GDM1 (cell line): Measurements from ENCODE around the gene ACP6.
"Not testable (repeated sequence)": the region's sequence is repeated elsewhere in the genome, so short reads cannot be mapped to it uniquely, and the experiment has no call there.

Source experiments
- DNase-seq: peaks from one replicate; lab custom pipeline; 2025; lab: John Stamatoyannopoulos, UW

The ACP6 gene

DNA sequence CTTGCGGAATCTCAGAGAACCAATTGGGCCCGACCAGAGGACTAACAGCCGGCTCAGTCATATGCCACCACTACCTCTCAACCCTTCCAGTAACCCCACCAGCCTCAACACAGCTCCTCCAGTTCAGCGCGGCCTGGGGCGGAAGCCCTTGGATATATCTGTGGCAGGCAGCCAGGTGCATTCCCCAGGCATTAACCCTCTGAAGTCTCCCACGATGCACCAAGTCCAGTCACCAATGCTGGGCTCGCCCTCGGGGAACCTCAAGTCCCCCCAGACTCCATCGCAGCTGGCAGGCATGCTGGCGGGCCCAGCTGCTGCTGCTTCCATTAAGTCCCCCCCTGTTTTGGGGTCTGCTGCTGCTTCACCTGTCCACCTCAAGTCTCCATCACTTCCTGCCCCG lies 49.8 kb downstream of the ACP6 start:
- DNase-seq = no peak

DNA sequence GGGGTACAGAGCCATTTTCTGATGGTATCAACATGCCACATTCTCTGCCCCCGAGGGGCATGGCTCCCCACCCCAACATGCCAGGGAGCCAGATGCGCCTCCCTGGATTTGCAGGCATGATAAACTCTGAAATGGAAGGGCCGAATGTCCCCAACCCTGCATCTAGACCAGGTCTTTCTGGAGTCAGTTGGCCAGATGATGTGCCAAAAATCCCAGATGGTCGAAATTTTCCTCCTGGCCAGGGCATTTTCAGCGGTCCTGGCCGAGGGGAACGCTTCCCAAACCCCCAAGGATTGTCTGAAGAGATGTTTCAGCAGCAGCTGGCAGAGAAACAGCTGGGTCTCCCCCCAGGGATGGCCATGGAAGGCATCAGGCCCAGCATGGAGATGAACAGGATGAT lies 50.6 kb downstream of the ACP6 start:
- no peak for DNase-seq

DNA sequence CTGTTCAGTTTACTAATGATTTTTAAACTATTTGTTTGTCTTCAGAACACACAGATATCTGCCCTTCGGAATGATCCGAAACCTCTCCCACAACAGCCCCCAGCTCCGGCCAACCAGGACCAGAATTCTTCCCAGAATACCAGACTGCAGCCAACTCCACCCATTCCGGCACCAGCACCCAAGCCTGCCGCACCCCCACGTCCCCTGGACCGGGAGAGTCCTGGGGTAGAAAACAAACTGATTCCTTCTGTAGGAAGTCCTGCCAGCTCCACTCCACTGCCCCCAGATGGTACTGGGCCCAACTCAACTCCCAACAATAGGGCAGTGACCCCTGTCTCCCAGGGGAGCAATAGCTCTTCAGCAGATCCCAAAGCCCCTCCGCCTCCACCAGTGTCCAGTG lies 51.6 kb downstream of the ACP6 start:
- no peak for DNase-seq

DNA sequence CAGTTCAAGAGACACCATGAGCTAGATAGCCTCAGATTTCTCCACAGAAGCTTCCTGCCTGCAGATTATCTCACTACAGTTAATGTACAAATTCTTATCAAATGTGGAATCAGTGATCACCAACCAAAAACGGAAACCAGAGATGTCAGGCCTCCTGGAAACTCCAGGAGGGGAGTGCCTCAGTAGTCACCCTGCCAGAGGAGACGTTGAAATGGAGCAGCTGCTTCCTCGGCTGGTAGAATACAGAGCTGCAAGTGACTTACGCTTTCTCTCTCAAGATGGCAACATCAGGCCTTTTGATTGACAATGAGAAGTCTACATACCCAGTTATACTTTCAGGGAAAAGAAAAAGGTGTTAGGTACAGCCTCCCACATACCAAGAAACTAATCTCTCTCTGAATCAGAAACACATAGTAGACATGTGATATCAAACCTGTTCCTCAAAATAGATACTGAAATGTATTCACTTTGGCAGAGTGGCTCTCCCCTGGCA lies 52.2 kb downstream of the ACP6 start:
- DNase-seq = no peak

DNA sequence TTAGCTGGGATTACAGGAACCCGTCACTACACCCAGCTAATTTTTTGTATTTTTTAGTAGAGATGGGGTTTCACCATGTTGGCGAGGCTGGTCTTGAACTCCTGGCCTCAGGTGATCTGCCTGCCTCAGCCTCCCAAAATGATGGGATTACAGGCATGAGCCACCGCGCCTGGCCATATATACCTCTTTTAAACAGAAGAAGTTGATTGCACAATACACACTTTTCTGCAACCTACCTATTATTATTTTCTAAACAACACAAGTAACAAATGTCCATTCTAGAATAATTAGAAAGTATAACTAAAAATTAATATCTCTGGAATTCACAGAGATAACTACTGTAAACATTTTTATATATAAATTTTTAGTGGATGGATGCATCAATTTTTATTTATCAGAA lies 55.4 kb downstream of the ACP6 start:
- DNase-seq = not testable (repeated sequence)

DNA sequence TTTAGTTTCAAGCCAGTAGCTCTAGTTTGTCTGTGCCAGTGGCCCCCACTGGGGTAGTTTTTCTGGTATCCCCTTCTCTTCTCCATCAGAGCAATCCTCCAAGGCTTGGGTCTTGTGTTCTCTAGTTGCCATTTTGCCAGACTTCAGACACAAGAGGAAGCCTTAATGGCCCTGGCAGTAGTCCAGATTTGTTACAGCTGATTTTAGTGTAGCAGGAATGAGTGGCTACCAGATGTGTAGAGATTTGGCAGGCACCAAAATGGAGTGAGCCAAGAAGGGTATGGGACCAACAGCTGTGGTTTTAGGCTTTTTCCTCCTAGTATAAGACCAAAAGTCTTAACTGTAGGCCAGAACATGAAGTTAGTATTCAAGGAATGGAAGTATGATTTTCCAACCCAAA lies 56.8 kb downstream of the ACP6 start:
- DNase-seq = no peak

DNA sequence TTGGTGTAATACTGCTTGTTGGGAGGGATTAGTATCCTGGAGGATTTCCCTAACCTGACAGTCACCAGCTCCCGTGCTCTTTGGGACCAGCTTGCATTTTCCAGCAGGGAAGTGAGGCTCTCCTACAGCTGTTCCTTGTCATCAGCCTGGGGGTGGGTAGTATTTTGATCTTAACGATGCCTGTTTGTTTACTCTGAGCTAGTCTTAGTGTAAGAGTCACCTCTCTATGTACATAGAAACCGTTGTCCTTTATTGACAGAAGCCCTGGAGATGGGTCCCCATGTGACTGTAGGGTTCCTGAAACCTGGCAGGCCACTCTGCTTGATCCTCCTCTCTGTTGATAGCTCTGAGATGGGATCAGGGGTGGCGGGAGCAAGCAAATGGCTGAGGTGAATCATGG lies 58.0 kb downstream of the ACP6 start:
- DNase-seq = no peak

DNA sequence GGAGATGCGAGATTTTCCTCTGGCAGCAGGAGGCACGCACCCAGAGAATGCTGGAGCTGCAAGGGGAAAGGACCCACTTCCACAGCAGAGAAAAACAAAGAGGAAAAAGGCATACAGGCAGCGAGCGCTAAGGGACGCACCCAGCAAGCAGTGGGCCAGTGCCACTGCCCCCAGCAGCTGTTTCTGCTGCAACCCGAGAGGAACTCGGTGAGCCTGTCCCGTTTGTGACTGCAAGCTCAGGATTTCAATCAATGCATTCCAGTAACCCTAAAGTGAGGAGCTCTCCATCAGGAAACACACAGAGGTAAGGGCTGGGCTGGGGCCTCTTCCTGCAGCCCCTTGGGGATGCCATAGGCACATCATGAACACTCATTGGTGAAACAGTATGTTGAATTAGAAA lies 58.7 kb downstream of the ACP6 start:
- no peak for DNase-seq

DNA sequence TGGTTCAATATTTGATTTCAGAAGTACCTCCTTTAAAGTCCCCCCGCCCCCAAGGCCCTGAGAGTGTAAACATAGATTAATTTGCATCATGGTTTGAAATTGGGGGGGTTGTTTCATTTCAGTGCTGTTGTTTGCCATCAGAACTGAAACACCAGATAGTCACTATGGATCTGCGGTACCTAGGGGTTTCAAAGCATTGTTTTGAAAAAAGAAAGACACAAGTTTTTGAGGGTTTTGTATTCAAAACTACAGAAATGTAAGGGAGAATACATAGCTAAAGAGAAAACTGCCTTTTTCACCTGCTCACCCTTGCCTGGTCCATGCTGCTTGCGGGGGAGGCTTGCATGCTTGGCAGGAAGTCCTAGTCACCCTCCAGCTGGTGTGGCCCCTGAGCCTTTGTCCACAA lies 59.3 kb downstream of the ACP6 start:
- DNase-seq = no peak

DNA sequence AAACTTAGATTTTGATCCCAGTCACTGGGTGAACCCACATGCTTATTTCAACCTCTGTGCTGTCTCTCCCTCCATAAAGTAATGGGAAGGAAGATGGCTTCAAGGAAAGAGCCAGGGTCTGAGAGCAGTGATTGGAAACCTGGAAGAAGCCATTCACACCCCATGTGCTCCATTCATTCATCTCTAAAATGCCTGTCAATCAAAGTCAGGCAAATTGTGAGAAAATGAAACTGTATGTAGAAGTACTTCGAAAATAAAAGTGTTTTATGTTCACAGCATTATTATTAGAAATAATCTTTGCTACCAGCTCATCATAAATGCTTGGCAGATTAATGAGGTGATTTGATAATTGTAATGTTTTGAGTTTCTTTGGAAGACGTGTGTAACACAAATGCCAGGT lies 61.0 kb downstream of the ACP6 start:
- DNase-seq = no peak

DNA sequence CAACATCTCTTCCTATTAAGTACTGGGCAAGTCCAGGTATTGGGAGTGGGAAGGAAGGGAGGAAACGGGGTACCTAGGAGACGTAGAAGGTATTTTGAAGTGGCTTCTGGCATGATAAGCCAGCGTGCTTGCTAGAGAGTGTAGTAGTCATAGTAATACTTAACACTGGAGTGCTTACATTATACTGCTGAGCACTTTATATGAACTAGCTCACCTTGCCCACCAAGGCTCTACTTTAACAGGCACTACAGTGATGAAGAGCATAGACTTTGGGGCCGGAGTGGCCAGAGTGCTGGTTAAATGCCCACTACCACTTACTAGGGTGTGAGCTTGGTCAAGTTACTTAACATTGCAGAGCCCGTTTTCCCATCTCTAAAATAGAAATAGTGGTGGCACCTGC lies 61.7 kb downstream of the ACP6 start:
- DNase-seq = no peak

DNA sequence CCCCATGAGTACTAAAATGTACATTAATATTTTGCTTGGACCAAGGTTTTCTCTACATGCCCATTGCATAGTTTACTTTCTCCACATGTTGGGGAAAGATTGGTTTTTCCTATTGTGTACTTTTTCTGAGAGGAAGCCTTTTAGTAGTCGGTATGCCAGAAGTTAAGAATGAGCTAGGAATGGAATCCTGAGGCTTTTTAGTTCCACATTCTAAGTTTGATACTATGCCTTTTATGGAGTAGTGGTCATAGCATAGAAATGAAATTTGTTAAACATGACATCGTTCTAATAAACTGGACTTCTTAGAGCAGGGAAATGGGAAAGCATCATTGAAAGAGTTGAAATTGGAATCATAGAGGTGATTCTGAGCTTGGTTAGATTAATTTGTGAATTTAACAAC lies 64.7 kb downstream of the ACP6 start:
- no peak for DNase-seq

DNA sequence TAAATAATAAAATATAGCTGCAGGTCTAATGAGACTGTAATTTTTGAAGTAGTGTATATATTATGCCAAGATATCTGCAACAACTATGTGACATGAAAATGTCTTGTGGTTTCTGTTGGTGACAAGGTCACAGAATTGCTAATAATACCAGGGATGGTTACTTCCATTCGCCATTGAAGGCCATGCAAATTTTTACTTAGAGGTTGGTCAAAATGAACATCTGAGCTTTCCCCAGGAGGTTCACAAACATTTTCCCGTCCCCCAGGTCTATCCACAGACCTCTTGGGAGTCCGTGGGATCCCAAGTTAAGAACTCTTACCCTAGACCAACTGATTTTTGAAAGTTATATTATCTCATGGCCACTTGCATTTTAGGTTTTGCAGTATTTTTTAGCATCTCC lies 66.3 kb downstream of the ACP6 start:
- no peak for DNase-seq

DNA sequence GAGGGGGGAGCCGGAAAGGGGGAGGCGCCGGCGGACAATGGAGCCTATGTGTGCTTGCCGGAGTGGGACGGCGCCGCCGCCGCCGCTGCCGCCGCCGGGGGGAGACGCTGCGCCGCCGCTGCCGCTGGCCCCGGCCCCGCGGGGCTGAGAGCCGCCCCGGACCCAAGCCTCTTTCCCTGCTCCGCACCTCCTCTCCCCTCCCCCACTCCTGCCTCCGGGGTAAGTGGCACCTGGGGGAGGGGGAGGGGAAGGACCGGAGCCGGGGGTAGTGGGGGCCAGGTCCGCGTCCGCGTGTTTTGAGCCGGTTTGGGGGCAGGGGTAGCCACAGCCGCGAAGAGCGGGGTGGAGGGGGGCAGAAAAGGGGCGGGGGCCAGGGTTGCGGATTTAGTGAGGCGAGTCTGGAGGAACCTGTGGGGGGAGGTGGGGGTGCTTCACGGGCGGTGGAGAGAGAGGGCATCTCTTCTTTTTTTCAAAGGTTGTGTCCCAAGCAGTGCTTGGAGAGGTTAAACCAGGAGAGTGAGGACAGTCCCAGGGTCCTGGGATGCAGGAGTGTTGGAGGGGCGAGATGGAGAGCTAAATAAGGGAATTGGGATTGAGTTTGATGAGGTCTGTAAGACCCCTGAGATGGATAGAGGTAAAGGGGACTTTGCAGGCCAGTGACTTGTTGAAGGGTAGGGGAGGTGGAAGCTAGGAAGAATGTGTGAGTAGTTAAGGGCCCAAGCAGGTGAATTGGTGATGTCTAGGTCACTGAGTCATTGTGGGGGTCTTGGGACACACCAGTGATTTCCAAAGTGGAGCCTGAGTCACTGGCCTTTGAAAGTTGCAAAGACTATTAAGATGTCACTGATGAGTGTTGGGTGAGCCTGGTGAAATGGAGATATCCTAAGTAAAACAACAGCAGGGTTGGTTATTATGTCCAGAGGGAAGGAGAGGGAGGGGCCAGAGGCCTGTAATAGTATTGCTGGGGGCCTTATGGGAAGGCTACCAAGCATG lies 69.9 kb downstream of the ACP6 start:
- no peak for DNase-seq

DNA sequence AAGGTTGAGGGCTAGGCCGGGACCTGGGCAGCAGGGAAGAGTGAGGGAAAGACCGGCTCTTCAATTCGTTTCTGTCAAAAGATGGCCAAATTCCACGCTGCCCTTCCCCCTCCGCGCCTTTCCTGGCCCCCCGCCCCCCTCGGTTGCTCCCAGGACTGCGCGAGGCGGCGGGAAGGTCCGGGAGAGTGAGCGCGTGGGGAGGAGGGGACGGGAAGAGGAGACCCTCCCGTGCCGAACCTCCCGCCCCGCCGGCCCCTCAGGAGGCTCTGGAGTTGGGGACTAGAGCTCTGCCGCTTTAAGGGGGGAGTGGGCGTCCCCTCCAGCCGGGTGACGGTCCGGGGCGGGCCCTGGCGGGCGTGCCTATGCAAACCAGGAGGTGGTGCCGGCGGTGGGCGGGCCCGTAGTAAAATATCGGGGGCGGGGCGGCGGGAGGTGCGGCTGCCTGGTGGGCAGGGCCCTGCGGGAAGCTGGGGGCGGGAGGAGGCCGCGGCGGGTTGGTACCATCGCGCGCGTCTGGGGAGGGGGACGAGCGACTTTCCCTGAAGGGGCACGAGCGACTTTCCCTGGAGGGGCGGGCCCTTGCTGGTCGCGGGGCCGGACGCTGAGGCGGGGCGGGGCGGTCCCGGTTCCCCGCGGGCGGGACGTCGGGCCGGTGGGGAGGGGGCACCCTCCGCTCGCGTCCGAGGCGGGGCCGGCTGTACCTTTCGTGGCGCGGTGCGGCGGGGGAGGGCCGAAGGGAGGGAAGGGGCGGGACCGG lies 70.8 kb downstream of the ACP6 start:
- peak; percentile 97 for DNase-seq

DNA sequence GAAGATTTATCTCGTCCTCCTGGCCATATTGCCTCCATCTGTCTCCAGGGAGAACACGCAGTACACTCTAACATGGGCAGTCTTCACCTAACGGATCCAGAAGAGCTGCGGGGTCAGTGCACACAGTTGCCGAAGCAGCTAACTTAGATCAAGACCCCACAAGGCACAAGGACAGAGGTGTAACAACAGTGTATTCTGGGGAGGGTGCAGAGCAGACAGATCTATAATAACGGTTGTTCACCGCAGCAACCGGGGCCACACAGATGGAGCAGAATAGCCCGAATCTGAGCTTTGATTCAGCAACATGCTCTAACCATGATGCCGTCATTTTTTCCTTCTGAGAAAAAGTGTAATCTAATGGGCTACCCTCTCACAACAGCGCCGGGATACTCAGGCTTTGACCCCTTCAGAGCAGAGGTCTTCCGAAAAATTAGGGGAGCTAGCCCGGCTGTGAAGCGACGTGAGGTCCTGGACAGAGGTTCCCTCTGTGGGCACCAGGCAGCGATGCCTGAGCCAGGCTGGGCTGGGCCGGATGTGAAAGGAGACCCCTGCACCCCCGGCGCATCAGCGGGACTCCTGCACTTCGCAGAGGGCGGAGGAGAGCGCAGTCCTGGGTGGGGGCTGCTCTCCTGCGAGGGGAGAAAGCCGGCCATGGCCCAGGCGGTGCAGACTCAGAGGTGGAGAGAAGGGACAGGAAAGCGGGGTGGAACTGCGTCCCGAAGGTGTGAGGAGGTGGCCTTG lies 71.5 kb downstream of the ACP6 start:
- DNase-seq = no peak

DNA sequence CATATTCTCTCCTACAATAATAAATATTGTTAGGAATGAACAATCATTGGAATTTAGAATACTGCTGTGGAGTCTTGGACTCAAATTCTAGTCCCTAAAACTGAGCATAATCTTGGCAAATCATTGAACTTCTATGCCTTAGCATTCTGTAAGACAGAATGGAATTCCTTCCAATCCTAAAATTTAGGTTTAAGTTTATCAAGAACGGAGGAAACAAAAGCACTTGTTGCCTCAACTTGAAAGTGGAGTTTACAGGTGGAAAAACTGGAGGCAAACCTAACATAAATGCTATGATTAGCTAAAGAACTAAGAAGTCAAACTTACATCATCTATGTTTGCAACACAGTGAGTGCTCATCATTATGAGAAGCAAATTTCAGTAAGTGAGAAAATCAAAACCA lies 73.3 kb downstream of the ACP6 start:
- DNase-seq = no peak
